NCI-H1417 treated with DMSO at 0.1 percent for 48 hours (cell line): ENCODE results near the gene DNM2.

Source experiments
- DNase-seq: peaks from one replicate; lab custom pipeline; 2025; lab: John Stamatoyannopoulos, UW

DNM2 gene

GRCh38 chr19:10780368-10780767 is 62.5 kb downstream of the DNM2 start:
- no peak for DNase-seq

GRCh38 chr19:10782795-10783194 is 64.9 kb downstream of the DNM2 start:
- no peak for DNase-seq

GRCh38 chr19:10784257-10784656 is 66.4 kb downstream of the DNM2 start:
- DNase-seq: no peak

GRCh38 chr19:10788146-10788545 is 70.3 kb downstream of the DNM2 start:
- no peak for DNase-seq

- no peak for DNase-seq
Measured at GRCh38 chr19:10789866-10790265, 72.0 kb downstream of the DNM2 start.

GRCh38 chr19:10796653-10797052 is 78.8 kb downstream of the DNM2 start:
- DNase-seq: no peak

- DNase-seq: no peak
Measured at GRCh38 chr19:10797078-10797477, 79.2 kb downstream of the DNM2 start.

GRCh38 chr19:10797541-10798256 is 79.8 kb downstream of the DNM2 start:
- DNase-seq: no peak

GRCh38 chr19:10800488-10800887 is 82.6 kb downstream of the DNM2 start:
- DNase-seq: no peak

- DNase-seq: no peak
Measured at GRCh38 chr19:10802479-10802878, 84.6 kb downstream of the DNM2 start.

- DNase-seq: no peak
Measured at GRCh38 chr19:10803252-10803651, 85.4 kb downstream of the DNM2 start.

- no peak for DNase-seq
Measured at GRCh38 chr19:10805065-10805757, 87.3 kb downstream of the DNM2 start.

- DNase-seq: no peak
Measured at GRCh38 chr19:10805758-10806247, 87.9 kb downstream of the DNM2 start.

- no peak for DNase-seq
Measured at GRCh38 chr19:10808937-10809649, 91.2 kb downstream of the DNM2 start.

GRCh38 chr19:10809651-10810285 is 91.9 kb downstream of the DNM2 start:
- DNase-seq: no peak

GRCh38 chr19:10811391-10812111 is 93.7 kb downstream of the DNM2 start:
- DNase-seq: no peak

- no peak for DNase-seq
Measured at GRCh38 chr19:10812196-10812595, 94.3 kb downstream of the DNM2 start.

GRCh38 chr19:10812902-10813404 is 95.1 kb downstream of the DNM2 start:
- no peak for DNase-seq

- DNase-seq: no peak
Measured at GRCh38 chr19:10815007-10815536, 97.2 kb downstream of the DNM2 start.

GRCh38 chr19:10815969-10816644 is 98.2 kb downstream of the DNM2 start:
- no peak for DNase-seq

GRCh38 chr19:10816691-10817090 is 98.8 kb downstream of the DNM2 start:
- DNase-seq: no peak
